ENCODE results near the gene SARDH.

Gene SARDH

GRCh38 chr9:133777068-133777791 lies 39.1 kb upstream of the SARDH start:
- Histone ChIP-seq H3K4me2 (ENCODE audit: low read length) (no peak overlapping the region), H3K23ac (ENCODE audit: low read length) (no peak overlapping the region), H3K27ac (ENCODE audit: low read depth, low read length) (no peak overlapping the region), H3K18ac (ENCODE audit: low read length) (no peak overlapping the region), H3K36me3 (ENCODE audit: control insufficient read depth, insufficient read depth, low read length) (peaks cover 5% of the 10 kb centered on the region), H2AK5ac (ENCODE audit: low read length) (no peak overlapping the region), H4K5ac (ENCODE audit: low read length) (no peak overlapping the region), H2BK5ac (ENCODE audit: low read length) (no peak overlapping the region), H3K79me2 (ENCODE audit: control insufficient read depth, insufficient read depth, low read length) (no peaks in the 10 kb centered on the region), H4K8ac (ENCODE audit: low read depth, low read length) (no peak overlapping the region), H3K4ac (ENCODE audit: low read depth, low read length) (no peak overlapping the region), H3K4me1 (ENCODE audit: control insufficient read depth, low read depth, low read length) (no peaks in the 10 kb centered on the region), H3K4me3 (ENCODE audit: low read length) (no peak overlapping the region), H3K56ac (ENCODE audit: low read length) (no peak overlapping the region), H2BK15ac (replicated peaks; ENCODE audit: low read depth) (no peak overlapping the region), H3K27me3 (ENCODE audit: insufficient read depth, low read length, poor library complexity) (no peaks in the 10 kb centered on the region), H3K9ac (ENCODE audit: low read length) (no peak overlapping the region), H2BK120ac (ENCODE audit: low read depth, low read length) (no peak overlapping the region), H3K79me1 (ENCODE audit: low read length) (no peaks in the 10 kb centered on the region)
- WGBS (ENCODE audit: extremely low coverage, insufficient coverage, low lambda C conversion rate), result no CpG with 5 or more reads among the region's 15 CpGs
- no peak for DNase-seq

GRCh38 chr9:133775951-133776905 lies 38.1 kb upstream of the SARDH start:
- Histone ChIP-seq H3K79me1 (ENCODE audit: low read length) (no peaks in the 10 kb centered on the region), H2BK15ac (replicated peaks; ENCODE audit: low read depth) (no peak overlapping the region), H3K4me1 (ENCODE audit: control insufficient read depth, low read depth, low read length) (no peaks in the 10 kb centered on the region), H3K18ac (ENCODE audit: low read length) (no peak overlapping the region), H4K5ac (ENCODE audit: low read length) (no peak overlapping the region), H3K56ac (ENCODE audit: low read length) (no peak overlapping the region), H3K27ac (ENCODE audit: low read depth, low read length) (no peak overlapping the region), H2BK120ac (ENCODE audit: low read depth, low read length) (no peak overlapping the region), H2BK5ac (ENCODE audit: low read length) (no peak overlapping the region), H4K8ac (ENCODE audit: low read depth, low read length) (no peak overlapping the region), H3K4me2 (ENCODE audit: low read length) (no peak overlapping the region), H3K36me3 (ENCODE audit: control insufficient read depth, insufficient read depth, low read length) (peaks cover 5% of the 10 kb centered on the region), H3K23ac (ENCODE audit: low read length) (no peak overlapping the region), H3K9ac (ENCODE audit: low read length) (no peak overlapping the region), H2AK5ac (ENCODE audit: low read length) (no peak overlapping the region), H3K27me3 (ENCODE audit: insufficient read depth, low read length, poor library complexity) (no peaks in the 10 kb centered on the region), H3K4ac (ENCODE audit: low read depth, low read length) (no peak overlapping the region), H3K79me2 (ENCODE audit: control insufficient read depth, insufficient read depth, low read length) (no peaks in the 10 kb centered on the region), H3K4me3 (ENCODE audit: low read length) (no peak overlapping the region)
- no CpG with 5 or more reads among the region's 27 CpGs for WGBS (ENCODE audit: extremely low coverage, insufficient coverage, low lambda C conversion rate)
- no peak for DNase-seq

- Histone ChIP-seq H4K5ac (ENCODE audit: low read length) (no peak overlapping the region), H3K27ac (ENCODE audit: low read depth, low read length) (no peak overlapping the region), H3K79me1 (ENCODE audit: low read length) (no peaks in the 10 kb centered on the region), H3K79me2 (ENCODE audit: control insufficient read depth, insufficient read depth, low read length) (no peaks in the 10 kb centered on the region), H3K4me1 (ENCODE audit: control insufficient read depth, low read depth, low read length) (no peaks in the 10 kb centered on the region), H2AK5ac (ENCODE audit: low read length) (no peak overlapping the region), H3K56ac (ENCODE audit: low read length) (no peak overlapping the region), H3K27me3 (ENCODE audit: insufficient read depth, low read length, poor library complexity) (no peaks in the 10 kb centered on the region), H3K9ac (ENCODE audit: low read length) (no peak overlapping the region), H3K4me3 (ENCODE audit: low read length) (no peak overlapping the region), H4K8ac (ENCODE audit: low read depth, low read length) (no peak overlapping the region), H2BK5ac (ENCODE audit: low read length) (no peak overlapping the region), H3K4ac (ENCODE audit: low read depth, low read length) (no peak overlapping the region), H2BK15ac (replicated peaks; ENCODE audit: low read depth) (no peak overlapping the region), H3K4me2 (ENCODE audit: low read length) (no peak overlapping the region), H3K23ac (ENCODE audit: low read length) (no peak overlapping the region), H2BK120ac (ENCODE audit: low read depth, low read length) (no peak overlapping the region), H3K36me3 (ENCODE audit: control insufficient read depth, insufficient read depth, low read length) (peaks cover 5% of the 10 kb centered on the region), H3K18ac (ENCODE audit: low read length) (no peak overlapping the region)
- WGBS (ENCODE audit: extremely low coverage, insufficient coverage, low lambda C conversion rate), result no CpG with 5 or more reads among the region's 2 CpGs
- DNase-seq, result no peak
Observed at GRCh38 chr9:133775291-133775690, 37.1 kb upstream of the SARDH start.

GRCh38 chr9:133774799-133775198 lies 36.6 kb upstream of the SARDH start:
- Histone ChIP-seq H4K8ac (ENCODE audit: low read depth, low read length) (no peak overlapping the region), H3K56ac (ENCODE audit: low read length) (no peak overlapping the region), H3K79me1 (ENCODE audit: low read length) (no peaks in the 10 kb centered on the region), H2BK120ac (ENCODE audit: low read depth, low read length) (no peak overlapping the region), H3K27me3 (ENCODE audit: insufficient read depth, low read length, poor library complexity) (no peaks in the 10 kb centered on the region), H4K5ac (ENCODE audit: low read length) (no peak overlapping the region), H3K4me1 (ENCODE audit: control insufficient read depth, low read depth, low read length) (no peaks in the 10 kb centered on the region), H3K4ac (ENCODE audit: low read depth, low read length) (no peak overlapping the region), H2BK15ac (replicated peaks; ENCODE audit: low read depth) (no peak overlapping the region), H3K79me2 (ENCODE audit: control insufficient read depth, insufficient read depth, low read length) (no peaks in the 10 kb centered on the region), H2AK5ac (ENCODE audit: low read length) (no peak overlapping the region), H3K23ac (ENCODE audit: low read length) (no peak overlapping the region), H3K4me3 (ENCODE audit: low read length) (no peak overlapping the region), H3K18ac (ENCODE audit: low read length) (no peak overlapping the region), H2BK5ac (ENCODE audit: low read length) (no peak overlapping the region), H3K9ac (ENCODE audit: low read length) (no peak overlapping the region), H3K36me3 (ENCODE audit: control insufficient read depth, insufficient read depth, low read length) (peaks cover 5% of the 10 kb centered on the region), H3K4me2 (ENCODE audit: low read length) (no peak overlapping the region), H3K27ac (ENCODE audit: low read depth, low read length) (no peak overlapping the region)
- no CpG with 5 or more reads among the region's 16 CpGs for WGBS (ENCODE audit: extremely low coverage, insufficient coverage, low lambda C conversion rate)
- no peak for DNase-seq

GRCh38 chr9:133773889-133774655 lies 35.9 kb upstream of the SARDH start:
- Histone ChIP-seq H3K4me3 (ENCODE audit: low read length) (no peak overlapping the region), H4K5ac (ENCODE audit: low read length) (no peak overlapping the region), H3K27ac (ENCODE audit: low read depth, low read length) (no peak overlapping the region), H2BK120ac (ENCODE audit: low read depth, low read length) (no peak overlapping the region), H3K4ac (ENCODE audit: low read depth, low read length) (no peak overlapping the region), H3K18ac (ENCODE audit: low read length) (no peak overlapping the region), H3K23ac (ENCODE audit: low read length) (no peak overlapping the region), H2AK5ac (ENCODE audit: low read length) (no peak overlapping the region), H3K9ac (ENCODE audit: low read length) (no peak overlapping the region), H3K27me3 (ENCODE audit: insufficient read depth, low read length, poor library complexity) (no peaks in the 10 kb centered on the region), H2BK15ac (replicated peaks; ENCODE audit: low read depth) (no peak overlapping the region), H4K8ac (ENCODE audit: low read depth, low read length) (no peak overlapping the region), H3K4me1 (ENCODE audit: control insufficient read depth, low read depth, low read length) (no peaks in the 10 kb centered on the region), H3K79me1 (ENCODE audit: low read length) (no peaks in the 10 kb centered on the region), H3K56ac (ENCODE audit: low read length) (no peak overlapping the region), H2BK5ac (ENCODE audit: low read length) (no peak overlapping the region), H3K4me2 (ENCODE audit: low read length) (no peak overlapping the region), H3K79me2 (ENCODE audit: control insufficient read depth, insufficient read depth, low read length) (no peaks in the 10 kb centered on the region), H3K36me3 (ENCODE audit: control insufficient read depth, insufficient read depth, low read length) (peaks cover 5% of the 10 kb centered on the region)
- no peak for DNase-seq
- WGBS (ENCODE audit: extremely low coverage, insufficient coverage, low lambda C conversion rate), result no CpG with 5 or more reads among the region's 9 CpGs

Data from mesendoderm (in vitro differentiated cells).